Caki2 (cell line): Measurements from ENCODE around the gene SLC2A5. TPM values are rescaled to one million over a fixed set of nuclear protein-coding genes. Genes with fewer than 3 reads are reported as not detected.
"Not testable (repeated sequence)": the region's sequence is repeated elsewhere in the genome, so short reads cannot be mapped to it uniquely, and the experiment has no call there.

Experiments
- DNase-seq: peaks from one replicate; pipeline ENCODE4 v3.0.0-alpha.2; 2015; ENCODE audit warnings: low read depth
- in situ Hi-C: cut with HindIII; loops from 2 replicates; pipeline ENCODE4 v1.10.0; 2016; ENCODE audit warnings: low sequenced_read_pairs, low pct_unique_long_range_greater_than_20kb, mixed read lengths
- total RNA-seq: library from RNA; depleted of rRNA; stranded (reverse); fragments of >200 nt; shearing (Covaris generic); gene quantifications from 2 replicates; pipeline ENCODE4 v1.2.3, GENCODE V29; 2014; ENCODE audit warnings: low replicate concordance; rRNA removed

The SLC2A5 gene
- total RNA-seq, 1 experiment from 2014 or later, result not detected

- in situ Hi-C loops, result not testable (repeated sequence)
Measured at GRCh38 chr1:8993962-8994675, 75.3 kb downstream of the SLC2A5 start.

GRCh38 chr1:8992936-8993687, 76.3 kb downstream of the SLC2A5 start:
- in situ Hi-C loops, result no loop called here
- no peak for DNase-seq

More at GRCh38 chr1:8993962-8994675, 75.3 kb downstream of the SLC2A5 start:
- not testable (repeated sequence) for DNase-seq

- in situ Hi-C loops, result no loop called here
- no peak for DNase-seq
Measured at GRCh38 chr1:8989821-8990220, 79.6 kb downstream of the SLC2A5 start.

- no peak for DNase-seq
- in situ Hi-C loops, result no loop called here
Measured at GRCh38 chr1:8989061-8989460, 80.4 kb downstream of the SLC2A5 start.

GRCh38 chr1:8988618-8988967, 80.8 kb downstream of the SLC2A5 start:
- in situ Hi-C loops, result no loop called here
- DNase-seq, result no peak

- in situ Hi-C loops, result no loop called here
- DNase-seq, result peak; percentile 40
Measured at GRCh38 chr1:8987881-8988617, 81.4 kb downstream of the SLC2A5 start.

- DNase-seq, result no peak
- in situ Hi-C loops, result no loop called here
Measured at GRCh38 chr1:8986814-8987190, 82.6 kb downstream of the SLC2A5 start.

GRCh38 chr1:8985915-8986813, 83.3 kb downstream of the SLC2A5 start:
- in situ Hi-C loops, result no loop called here
- peak; percentile 66 for DNase-seq

Other genes with a start within 250 kb of the SLC2A5 start
- 3,891 and 4,382 TPM in 2 replicates for gene ENO1, start 190.9 kb downstream of the SLC2A5 start, total RNA-seq
- not detected in 2 replicates for gene CA6, start 123.8 kb downstream of the SLC2A5 start, total RNA-seq
- gene SLC2A7, start 43.2 kb downstream of the SLC2A5 start, total RNA-seq, result not detected in 2 replicates
- gene GPR157, start 59.5 kb upstream of the SLC2A5 start, total RNA-seq, result 3.5 and 6.4 TPM in 2 replicates
- 18.5 and 22.2 TPM in 2 replicates for gene H6PD, start 165.1 kb upstream of the SLC2A5 start, total RNA-seq
- 32.9 and 36.4 TPM in 2 replicates for gene SPSB1, start 223.3 kb upstream of the SLC2A5 start, total RNA-seq